ENCODE measurements around the gene SOCS6. TPM values are rescaled to one million over a fixed set of nuclear protein-coding genes. Genes with fewer than 3 reads are reported as not detected.

SOCS6 gene
- total RNA-seq, 1 donor from 2014 or later, result 30.2 TPM

GRCh38 chr18:70256184-70256583 lies 32.7 kb upstream of the SOCS6 start:
- no peaks in the 10 kb centered on the region for H3K9me3 Mint-ChIP-seq
- no peaks in the 10 kb centered on the region for H3K4me1 Mint-ChIP-seq (ENCODE audit: unreplicated experiment)
- H3K27me3 Mint-ChIP-seq, result peaks cover 4% of the 10 kb centered on the region
- H3K27ac Mint-ChIP-seq, result no peak overlapping the region
- H3K36me3 Mint-ChIP-seq, result no peaks in the 10 kb centered on the region
- TF ChIP-seq, protein P1, sequence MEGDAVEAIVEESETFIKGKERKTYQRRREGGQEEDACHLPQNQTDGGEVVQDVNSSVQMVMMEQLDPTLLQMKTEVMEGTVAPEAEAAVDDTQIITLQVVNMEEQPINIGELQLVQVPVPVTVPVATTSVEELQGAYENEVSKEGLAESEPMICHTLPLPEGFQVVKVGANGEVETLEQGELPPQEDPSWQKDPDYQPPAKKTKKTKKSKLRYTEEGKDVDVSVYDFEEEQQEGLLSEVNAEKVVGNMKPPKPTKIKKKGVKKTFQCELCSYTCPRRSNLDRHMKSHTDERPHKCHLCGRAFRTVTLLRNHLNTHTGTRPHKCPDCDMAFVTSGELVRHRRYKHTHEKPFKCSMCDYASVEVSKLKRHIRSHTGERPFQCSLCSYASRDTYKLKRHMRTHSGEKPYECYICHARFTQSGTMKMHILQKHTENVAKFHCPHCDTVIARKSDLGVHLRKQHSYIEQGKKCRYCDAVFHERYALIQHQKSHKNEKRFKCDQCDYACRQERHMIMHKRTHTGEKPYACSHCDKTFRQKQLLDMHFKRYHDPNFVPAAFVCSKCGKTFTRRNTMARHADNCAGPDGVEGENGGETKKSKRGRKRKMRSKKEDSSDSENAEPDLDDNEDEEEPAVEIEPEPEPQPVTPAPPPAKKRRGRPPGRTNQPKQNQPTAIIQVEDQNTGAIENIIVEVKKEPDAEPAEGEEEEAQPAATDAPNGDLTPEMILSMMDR (conservative IDR thresholded peaks at IDR 0.05), result no peak
- DNase-seq (ENCODE audit: extremely low spot score, unreplicated experiment), result no peak
- H3K4me3 Mint-ChIP-seq, result no peak overlapping the region

DNA sequence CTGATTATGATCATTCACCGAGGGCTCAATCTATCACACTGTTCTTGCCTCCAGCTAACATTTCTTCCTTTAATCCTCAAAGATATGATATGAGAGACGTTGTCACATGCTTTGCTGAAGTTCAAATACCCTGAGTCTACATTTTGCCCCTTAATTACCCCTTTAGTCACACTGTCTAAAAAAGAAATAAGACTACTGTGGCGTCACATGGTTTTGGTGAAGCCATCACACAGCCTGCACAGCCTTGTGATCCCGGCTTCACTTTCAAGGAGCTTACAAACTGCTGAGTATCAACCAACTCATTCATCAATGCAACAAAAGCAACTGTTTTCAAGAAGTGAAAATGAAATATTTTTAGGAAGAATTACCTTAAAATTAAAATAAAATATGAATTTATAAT lies 31.9 kb upstream of the SOCS6 start:
- H3K4me1 Mint-ChIP-seq (ENCODE audit: unreplicated experiment), result no peaks in the 10 kb centered on the region
- TF ChIP-seq, protein P1 (conservative IDR thresholded peaks at IDR 0.05), result no peak
- H3K27me3 Mint-ChIP-seq, result peaks cover 4% of the 10 kb centered on the region
- DNase-seq (ENCODE audit: extremely low spot score, unreplicated experiment), result no peak
- H3K9me3 Mint-ChIP-seq, result no peaks in the 10 kb centered on the region
- no peaks in the 10 kb centered on the region for H3K36me3 Mint-ChIP-seq
- no peak overlapping the region for H3K27ac Mint-ChIP-seq
- H3K4me3 Mint-ChIP-seq, result no peak overlapping the region

DNA sequence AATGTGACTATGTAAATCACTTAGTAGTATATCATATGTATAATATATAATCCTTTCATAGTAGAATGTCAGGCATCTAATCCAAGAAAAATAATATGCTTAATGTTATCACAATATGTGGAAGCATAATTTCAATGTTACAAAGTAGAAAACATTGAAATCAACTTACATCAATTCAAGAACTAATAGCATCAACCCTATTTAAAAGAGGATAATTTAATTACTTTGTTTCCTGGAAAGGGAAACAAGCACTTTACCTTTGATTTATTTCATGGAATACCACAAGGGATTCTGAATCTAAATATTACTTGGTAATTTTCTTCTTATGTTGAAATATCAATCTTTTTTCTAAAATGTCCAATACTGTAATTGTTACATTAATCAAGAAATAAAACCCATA lies 30.6 kb upstream of the SOCS6 start:
- TF ChIP-seq, protein P1 (conservative IDR thresholded peaks at IDR 0.05), result no peak
- H3K9me3 Mint-ChIP-seq, result no peaks in the 10 kb centered on the region
- no peak for DNase-seq (ENCODE audit: extremely low spot score, unreplicated experiment)
- H3K27me3 Mint-ChIP-seq, result peaks cover 4% of the 10 kb centered on the region
- no peaks in the 10 kb centered on the region for H3K4me1 Mint-ChIP-seq (ENCODE audit: unreplicated experiment)
- H3K27ac Mint-ChIP-seq, result no peak overlapping the region
- H3K4me3 Mint-ChIP-seq, result no peak overlapping the region
- no peaks in the 10 kb centered on the region for H3K36me3 Mint-ChIP-seq

GRCh38 chr18:70260683-70261082 lies 28.2 kb upstream of the SOCS6 start:
- TF ChIP-seq, protein P1 (conservative IDR thresholded peaks at IDR 0.05), result no peak
- Mint-ChIP-seq H3K4me1 (ENCODE audit: unreplicated experiment) (no peaks in the 10 kb centered on the region), H3K27ac (no peak overlapping the region), H3K9me3 (no peaks in the 10 kb centered on the region), H3K36me3 (no peaks in the 10 kb centered on the region), H3K4me3 (no peak overlapping the region), H3K27me3 (peaks cover 4% of the 10 kb centered on the region)
- DNase-seq (ENCODE audit: extremely low spot score, unreplicated experiment), result no peak

DNA sequence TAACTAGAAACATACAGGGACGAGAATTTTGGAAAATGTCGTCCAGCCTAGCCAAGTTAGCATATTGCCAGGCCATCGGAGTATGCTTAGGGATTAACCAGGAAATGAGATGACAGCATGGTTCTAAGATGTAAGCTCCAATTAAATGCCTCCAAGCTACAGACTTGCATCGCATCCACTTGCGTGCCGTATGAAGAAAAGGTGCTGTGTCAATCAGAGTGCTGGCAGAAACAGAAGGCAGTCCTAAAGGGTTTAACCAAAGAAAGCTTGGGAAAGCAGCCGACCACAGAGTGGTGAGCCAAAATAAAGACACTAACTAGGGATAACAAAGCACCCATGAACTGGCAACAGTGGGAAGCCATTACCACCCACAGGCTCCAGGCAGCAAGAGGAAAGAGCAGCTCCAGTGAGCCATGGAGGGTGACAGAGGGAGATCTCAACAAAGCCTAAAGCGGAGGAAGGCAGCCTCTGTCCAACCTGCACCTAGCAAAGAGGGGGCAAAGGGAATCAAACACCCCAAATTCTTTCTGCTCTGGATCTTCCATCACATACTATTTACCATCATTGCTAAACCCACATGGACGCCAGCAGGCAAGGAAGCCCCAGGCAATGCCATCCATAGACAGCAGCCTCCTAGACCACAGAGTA lies 27.6 kb upstream of the SOCS6 start:
- no peak overlapping the region for H3K27ac Mint-ChIP-seq
- TF ChIP-seq, protein P1 (conservative IDR thresholded peaks at IDR 0.05), result no peak
- H3K27me3 Mint-ChIP-seq, result peaks cover 4% of the 10 kb centered on the region
- no peak for DNase-seq (ENCODE audit: extremely low spot score, unreplicated experiment)
- no peaks in the 10 kb centered on the region for H3K9me3 Mint-ChIP-seq
- H3K4me1 Mint-ChIP-seq (ENCODE audit: unreplicated experiment), result no peaks in the 10 kb centered on the region
- no peaks in the 10 kb centered on the region for H3K36me3 Mint-ChIP-seq
- H3K4me3 Mint-ChIP-seq, result no peak overlapping the region

DNA sequence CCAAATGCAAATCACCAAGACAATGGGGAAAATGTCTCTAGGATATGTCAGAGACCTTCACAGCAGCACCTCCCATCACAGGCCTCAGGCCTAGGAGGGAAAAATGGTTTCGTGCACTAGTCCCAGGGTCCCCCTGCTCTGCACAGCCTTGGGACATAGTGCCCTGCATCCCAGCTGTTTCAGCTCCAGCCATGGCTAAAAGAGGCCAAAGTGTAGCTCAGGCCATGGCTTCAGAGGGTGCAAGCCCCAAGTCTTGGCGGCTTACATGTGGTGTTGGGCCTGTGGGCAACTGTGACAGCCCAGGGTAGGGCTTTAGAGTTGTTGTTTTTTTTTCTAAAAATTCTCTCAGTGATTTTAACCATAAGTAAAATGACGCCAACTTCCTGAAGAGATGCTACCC lies 25.5 kb upstream of the SOCS6 start:
- no peak for DNase-seq (ENCODE audit: extremely low spot score, unreplicated experiment)
- H3K36me3 Mint-ChIP-seq, result no peaks in the 10 kb centered on the region
- H3K4me3 Mint-ChIP-seq, result no peak overlapping the region
- H3K27ac Mint-ChIP-seq, result no peak overlapping the region
- TF ChIP-seq, protein P1 (conservative IDR thresholded peaks at IDR 0.05), result no peak
- no peaks in the 10 kb centered on the region for H3K4me1 Mint-ChIP-seq (ENCODE audit: unreplicated experiment)
- no peaks in the 10 kb centered on the region for H3K27me3 Mint-ChIP-seq
- no peaks in the 10 kb centered on the region for H3K9me3 Mint-ChIP-seq
